ENCODE measurements around the gene HYCC2.

DNA sequence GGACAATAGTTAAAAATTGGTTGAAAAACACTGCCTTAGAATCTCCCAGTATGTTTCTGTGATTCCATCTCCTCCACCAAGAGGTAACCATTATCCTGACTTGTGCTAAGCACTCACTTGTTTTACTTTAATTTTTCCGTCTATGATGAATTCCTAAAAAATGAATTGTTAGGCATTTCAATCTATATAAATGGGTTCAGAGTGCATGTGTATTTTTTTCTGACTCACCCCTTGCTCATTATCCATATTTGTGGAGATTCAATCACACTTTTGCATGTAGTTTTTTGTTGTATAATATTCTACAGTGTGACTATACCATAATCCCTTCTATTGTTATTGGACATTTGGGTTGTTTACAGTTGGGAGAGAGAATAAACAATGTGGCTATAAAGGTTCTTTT lies 1.6 kb upstream of the HYCC2 start:
- no peak for TF ChIP-seq POLR2A (IDR thresholded peaks at IDR 0.05)
- TF ChIP-seq, protein P1, sequence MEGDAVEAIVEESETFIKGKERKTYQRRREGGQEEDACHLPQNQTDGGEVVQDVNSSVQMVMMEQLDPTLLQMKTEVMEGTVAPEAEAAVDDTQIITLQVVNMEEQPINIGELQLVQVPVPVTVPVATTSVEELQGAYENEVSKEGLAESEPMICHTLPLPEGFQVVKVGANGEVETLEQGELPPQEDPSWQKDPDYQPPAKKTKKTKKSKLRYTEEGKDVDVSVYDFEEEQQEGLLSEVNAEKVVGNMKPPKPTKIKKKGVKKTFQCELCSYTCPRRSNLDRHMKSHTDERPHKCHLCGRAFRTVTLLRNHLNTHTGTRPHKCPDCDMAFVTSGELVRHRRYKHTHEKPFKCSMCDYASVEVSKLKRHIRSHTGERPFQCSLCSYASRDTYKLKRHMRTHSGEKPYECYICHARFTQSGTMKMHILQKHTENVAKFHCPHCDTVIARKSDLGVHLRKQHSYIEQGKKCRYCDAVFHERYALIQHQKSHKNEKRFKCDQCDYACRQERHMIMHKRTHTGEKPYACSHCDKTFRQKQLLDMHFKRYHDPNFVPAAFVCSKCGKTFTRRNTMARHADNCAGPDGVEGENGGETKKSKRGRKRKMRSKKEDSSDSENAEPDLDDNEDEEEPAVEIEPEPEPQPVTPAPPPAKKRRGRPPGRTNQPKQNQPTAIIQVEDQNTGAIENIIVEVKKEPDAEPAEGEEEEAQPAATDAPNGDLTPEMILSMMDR (IDR thresholded peaks at IDR 0.05 in 8 of 11, conservative IDR thresholded peaks at IDR 0.05 in 3 of 11), result no peak
- TF ChIP-seq POLR2AphosphoS5 (IDR thresholded peaks at IDR 0.05), result no peak

All from spleen (tissue), 7 donors.